ENCODE measurements around the gene DDR1.
"Not testable (repeated sequence)": the region's sequence is repeated elsewhere in the genome, so short reads cannot be mapped to it uniquely, and the experiment has no call there.

The DDR1 gene

DNA sequence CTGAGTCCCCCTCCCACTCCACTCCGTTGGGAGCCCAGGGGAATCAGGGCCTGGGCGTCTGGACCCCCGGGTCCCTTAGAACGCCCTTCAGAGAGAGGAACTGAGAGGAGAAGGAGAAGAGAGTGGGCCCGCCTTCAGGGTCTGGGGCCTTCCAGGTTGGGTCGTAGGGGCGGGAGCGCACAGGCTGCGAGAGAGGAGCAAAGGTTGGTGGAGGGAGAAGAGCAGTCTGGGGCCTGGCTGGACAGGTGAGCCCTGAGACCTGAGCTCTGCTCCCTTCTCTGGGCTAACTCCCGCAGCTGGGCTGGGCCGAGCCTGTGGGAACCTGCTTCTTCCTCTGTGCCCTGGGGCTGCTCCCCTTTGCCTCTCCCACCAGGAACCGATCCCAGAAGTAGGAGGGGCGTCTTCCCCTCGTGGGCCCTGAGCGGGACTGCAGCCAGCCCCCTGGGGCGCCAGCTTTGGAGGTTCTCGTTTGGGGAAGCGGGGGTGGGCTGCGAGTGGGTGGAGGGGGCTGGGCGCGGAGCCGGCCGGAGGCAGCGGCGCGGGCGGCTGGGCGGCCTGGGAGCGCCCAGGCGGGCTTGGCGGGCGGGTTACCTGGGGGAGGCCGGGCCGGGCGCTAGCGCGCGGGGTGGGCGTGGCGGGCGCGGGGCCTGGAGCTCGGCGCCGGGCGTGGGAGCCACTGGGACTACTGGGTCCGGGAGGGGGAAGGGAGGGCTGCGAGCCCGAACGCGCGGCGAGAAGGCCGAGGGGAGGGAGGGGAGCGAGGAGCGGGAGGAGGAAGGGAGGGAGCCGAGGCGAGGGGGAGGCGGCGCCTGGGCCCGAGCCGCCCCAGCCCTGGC is at the start of gene DDR1:
Gene DDR1 (plus strand): TSS at position 835 of the 836 bp plus-strand sequence. CDS start 4,211 bp downstream, outside the sequence.
- peak; percentile 32 to 63 (median 35) for DNase-seq

- DNase-seq: no peak
Observed at GRCh38 chr6:30834646-30835045, 49.7 kb upstream of the DDR1 start.

GRCh38 chr6:30835576-30835975 is 48.7 kb upstream of the DDR1 start:
- DNase-seq: no peak

DNA sequence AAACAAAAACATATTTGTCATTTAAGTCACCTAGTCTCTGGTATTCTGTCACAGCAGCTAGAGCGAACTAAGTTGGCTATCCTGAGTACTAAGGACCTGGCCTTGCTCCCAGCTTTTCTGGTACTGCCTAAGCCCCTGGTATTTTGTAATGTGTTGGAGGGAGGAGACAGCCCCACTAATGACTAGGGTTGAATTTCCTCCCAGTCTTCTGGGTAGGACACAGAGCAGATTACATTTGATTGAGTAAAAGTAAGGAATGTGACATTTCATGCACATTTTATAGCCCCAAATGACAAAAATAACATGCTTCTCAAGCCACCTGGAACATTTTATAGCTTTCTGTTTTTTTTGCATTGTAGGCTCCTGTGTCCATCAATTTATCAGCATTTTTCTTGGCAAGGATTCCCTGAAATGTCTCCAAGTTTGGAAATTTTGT is 47.9 kb upstream of the DDR1 start:
- no peak for DNase-seq

DNA sequence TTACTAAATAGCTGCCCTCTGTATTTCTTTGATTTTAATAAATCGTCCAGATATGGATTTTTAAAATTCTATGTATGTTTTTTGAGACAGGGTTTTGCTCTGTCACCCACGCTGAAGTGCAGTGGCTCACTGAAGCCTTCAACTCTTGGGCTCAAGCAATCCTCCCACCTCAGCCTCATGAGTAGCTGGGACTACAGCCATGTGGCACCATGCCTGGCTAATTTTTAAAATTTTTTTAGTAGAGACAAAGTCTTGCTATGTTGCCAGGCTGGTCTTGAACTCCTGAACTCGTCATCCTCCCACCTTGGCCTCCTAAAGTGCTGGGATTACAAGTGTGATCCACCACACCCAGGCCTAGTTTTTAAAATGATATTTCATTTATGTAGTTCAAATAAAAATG is 47.4 kb upstream of the DDR1 start:
- DNase-seq: no peak

GRCh38 chr6:30837432-30837831 is 46.9 kb upstream of the DDR1 start:
- DNase-seq: no peak

DNA sequence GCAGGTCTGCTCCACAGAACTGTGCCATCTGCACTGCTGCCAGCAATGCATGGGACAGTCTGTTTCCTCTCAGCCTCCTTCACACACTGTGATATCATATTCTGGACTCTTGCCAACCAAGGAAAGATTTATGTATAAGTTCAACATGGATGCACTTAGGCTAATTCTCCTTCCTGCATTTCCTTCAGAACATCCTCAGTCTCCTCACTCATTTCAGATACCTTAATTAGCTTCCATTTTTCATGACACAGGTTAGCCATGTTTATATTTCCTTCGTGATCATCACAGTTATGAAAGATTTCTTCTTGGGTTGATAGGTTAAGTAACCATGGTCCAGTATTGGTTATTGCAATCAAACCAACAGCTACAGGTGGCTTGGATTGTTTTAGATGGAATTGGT is 46.4 kb upstream of the DDR1 start:
- no peak for DNase-seq

DNA sequence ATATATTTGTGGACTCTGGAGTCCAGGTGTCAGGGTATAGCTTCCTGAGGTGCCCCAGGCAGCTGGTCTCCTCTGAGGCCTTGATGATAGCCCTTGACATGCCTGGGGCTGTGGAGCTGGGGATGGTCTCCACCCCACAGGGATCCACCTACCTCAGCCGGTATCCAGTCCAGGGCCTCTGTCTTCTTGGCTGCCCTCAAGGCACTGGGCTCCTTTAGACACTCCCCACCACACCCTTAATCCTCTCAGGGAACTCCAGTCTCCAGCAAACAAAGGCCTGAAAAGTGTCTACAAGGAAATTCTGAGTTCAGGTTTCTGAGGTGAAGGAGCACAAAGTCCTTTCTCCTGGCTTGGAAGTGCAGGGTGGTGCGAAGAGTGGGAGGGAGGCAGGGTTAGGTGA is 44.6 kb upstream of the DDR1 start:
- DNase-seq: no peak

DNA sequence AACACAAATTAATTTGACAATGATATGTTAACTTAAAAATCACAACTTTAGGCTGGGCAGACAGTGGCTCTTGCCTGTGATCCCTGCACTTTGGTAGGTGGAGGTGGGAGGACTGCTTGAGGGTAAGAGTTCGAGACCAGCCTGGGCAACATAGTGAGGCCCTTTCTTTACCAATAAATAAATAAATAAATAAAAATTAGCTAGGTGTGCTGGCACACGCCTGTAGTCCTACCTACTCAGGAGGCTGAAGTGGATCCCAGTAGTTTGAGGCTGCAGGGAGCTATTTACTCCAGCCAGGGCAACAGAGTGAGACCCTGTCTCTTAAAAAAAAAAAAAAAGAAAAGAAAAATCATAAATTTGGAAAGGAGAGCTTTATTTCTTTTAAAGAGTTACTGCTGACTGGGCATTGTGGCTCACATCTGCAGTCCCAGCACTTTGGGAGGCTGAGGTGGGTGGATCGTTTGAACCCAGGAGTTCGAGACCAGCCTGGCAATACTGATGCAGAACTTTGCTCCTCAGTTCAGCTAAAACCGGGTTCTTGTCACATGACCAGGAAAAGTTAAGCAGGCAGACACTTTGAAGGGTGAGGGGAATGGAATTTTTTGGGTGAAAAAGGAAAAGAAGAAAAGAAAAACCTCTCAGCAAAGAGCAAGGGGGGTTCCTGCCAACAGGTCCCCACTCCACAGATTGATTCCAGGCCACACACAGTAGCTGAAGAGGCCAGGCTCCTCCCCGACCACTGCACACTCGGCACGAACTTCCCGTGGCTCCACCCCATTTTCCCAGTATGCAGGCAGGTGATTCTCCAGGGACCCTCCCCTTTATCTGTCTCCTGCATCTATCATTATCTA is 44.0 kb upstream of the DDR1 start:
- DNase-seq: no peak

- no peak for DNase-seq
Observed at GRCh38 chr6:30840935-30841643, 43.2 kb upstream of the DDR1 start.

GRCh38 chr6:30841644-30842504 is 42.4 kb upstream of the DDR1 start:
- DNase-seq: no peak

DNA sequence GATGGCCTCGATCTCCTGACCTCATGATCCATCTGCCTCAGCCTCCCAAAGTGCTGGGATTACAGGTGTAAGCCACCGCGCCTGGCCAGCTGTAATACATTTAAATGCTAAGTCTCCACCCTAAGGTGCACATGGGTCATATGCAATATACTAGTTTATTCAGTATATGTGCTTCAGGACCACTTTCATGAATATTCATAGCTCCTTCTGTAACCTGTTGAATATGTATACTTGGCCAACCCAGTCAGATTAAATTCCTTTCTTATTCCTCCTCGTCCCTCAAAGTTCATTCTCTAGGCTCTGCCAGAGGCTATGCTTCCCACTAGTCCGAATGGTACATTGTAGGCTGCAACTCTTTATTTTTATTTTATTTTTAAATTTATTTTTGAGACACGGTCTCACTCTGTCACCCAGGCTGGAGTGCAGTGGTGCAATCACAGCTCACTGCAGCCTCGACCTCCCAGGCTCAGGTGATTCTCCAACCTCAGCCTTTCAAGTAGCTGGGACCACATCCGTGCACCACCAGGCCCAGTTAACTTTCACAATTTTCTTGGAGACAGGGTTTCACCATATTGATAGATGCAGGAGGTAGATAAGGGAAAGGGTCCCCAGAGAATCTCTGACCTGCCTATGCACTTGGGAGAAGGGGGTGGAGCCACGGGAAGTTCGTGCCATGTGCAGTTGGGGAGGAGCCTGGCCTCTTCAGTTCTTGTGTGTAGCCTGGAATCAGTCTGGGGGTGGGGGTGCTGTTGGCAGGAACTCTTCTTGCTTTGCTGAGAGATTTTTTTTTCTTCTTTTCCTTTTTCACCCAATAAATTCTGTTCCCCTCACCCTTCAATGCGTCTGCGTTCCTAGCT is 41.3 kb upstream of the DDR1 start:
- DNase-seq: no peak

GRCh38 chr6:30843611-30843998 is 40.7 kb upstream of the DDR1 start:
- DNase-seq: no peak

GRCh38 chr6:30844118-30844535 is 40.2 kb upstream of the DDR1 start:
- no peak for DNase-seq

GRCh38 chr6:30845183-30845582 is 39.1 kb upstream of the DDR1 start:
- DNase-seq: no peak

DNA sequence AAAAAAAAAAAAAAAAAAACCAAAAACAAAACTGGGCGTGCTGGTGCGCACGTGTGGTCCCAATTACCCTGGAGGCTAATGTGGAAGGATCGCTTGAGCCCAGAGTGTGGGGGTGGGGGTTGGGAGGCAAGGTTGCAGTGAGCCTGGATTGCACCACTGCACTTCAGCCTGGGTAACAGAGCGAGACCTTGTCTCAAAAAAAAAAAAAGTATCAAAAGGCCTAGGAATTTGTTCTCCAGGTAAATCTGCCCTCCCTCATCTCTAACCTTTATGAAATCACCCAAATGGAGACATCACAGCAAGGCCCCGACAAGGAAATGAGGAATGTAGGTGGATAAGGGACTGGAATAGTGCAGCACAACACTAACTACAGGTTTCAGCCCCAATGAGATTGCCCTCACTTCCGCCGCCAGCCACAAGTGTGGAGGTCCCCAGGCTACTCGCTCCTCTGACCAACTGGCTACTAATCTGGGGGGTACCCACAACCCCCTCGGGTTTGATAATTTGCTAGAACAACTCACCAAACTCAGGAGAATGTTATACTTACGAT is 36.8 kb upstream of the DDR1 start:
- DNase-seq: no peak

GRCh38 chr6:30847971-30848436 is 36.3 kb upstream of the DDR1 start:
- no peak for DNase-seq

DNA sequence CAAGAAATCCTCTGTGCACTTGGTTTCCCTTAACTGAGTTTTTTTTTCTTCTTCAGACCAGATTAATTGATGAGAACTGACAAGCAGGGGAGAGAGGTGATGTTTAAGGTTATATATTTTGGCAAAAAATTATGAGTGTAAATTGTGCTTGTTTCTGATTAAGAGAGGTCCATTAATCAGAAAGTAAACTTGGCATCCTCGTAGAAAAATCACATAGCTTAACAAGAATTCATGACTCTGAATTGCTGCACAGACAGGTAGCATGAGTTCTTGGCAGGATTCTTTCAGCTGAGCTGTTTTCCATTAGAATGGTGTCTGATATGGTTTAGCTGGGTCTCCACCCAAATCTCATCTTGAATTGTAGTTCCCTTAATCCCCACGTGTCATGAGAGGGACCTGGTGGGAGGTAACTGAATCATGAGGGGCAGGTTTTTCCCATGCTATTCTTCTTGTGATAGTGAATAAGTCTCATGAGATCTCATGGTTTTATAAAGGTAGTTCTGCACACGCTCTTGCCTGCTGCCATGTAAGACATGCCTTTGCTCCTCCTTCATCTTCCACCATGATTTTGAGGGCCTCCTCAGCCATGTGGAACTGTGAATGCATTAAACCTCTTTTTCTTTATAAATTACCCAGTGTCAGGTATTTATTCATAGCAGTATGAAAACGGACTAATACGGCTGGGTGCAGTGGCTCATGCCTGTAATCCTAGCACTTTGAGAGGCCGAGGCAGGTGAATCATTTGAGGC is 34.2 kb upstream of the DDR1 start:
- peak in 1 of 3 donors; percentile 24 for DNase-seq

GRCh38 chr6:30852459-30852858 is 31.9 kb upstream of the DDR1 start:
- DNase-seq: not testable (repeated sequence)
